ENCODE data around the gene CSK.

DNA sequence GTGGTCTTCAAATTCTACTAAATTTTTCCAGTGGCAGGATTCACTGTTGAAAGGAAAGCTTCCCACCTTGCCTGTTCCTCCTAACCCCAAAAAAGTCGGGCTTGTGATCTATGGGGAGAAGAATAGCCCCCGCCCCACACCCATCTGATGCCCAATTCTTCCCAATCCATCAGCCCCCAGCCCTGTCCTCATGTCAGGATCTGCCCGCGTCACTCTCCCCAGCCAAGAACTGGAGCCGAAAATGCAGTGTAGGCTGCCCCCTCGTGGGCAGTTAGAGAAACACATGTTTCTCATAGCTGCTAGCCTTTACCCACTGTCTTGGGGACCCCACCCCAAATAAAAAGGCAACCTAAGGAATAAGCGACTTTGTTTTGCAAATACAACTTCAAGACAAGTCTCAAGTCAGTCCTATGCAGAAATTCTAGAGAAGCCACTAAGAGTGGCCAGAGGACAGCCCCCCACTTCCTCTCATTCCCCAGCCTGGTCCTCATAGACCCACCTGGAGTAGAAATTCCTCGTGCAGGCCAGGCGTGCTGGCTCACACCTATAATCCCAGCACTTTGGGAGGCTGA lies 13.0 kb upstream of the CSK start:
- TF ChIP-seq, protein P1, sequence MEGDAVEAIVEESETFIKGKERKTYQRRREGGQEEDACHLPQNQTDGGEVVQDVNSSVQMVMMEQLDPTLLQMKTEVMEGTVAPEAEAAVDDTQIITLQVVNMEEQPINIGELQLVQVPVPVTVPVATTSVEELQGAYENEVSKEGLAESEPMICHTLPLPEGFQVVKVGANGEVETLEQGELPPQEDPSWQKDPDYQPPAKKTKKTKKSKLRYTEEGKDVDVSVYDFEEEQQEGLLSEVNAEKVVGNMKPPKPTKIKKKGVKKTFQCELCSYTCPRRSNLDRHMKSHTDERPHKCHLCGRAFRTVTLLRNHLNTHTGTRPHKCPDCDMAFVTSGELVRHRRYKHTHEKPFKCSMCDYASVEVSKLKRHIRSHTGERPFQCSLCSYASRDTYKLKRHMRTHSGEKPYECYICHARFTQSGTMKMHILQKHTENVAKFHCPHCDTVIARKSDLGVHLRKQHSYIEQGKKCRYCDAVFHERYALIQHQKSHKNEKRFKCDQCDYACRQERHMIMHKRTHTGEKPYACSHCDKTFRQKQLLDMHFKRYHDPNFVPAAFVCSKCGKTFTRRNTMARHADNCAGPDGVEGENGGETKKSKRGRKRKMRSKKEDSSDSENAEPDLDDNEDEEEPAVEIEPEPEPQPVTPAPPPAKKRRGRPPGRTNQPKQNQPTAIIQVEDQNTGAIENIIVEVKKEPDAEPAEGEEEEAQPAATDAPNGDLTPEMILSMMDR (IDR thresholded peaks at IDR 0.05; ENCODE audit: borderline replicate concordance, extremely low read depth, low read length, poor library complexity, severe bottlenecking), result peak; percentile 83
- no peak for TF ChIP-seq EZH2 (IDR thresholded peaks at IDR 0.05; ENCODE audit: borderline replicate concordance, low read depth, low read length, severe bottlenecking)

Measured in DND-41 (cell line).